HG02981 (cell line): ENCODE measurements around the gene FAM222B.

ENCODE experiments used
- ATAC-seq: cut with Tn5 transposase; IDR thresholded peaks from one replicate; pipeline ENCODE4 v1.9.1; 2021; ENCODE audit warnings: mild to moderate bottlenecking, moderate library complexity; ENCODE audit not compliant: unreplicated experiment

Gene FAM222B

DNA sequence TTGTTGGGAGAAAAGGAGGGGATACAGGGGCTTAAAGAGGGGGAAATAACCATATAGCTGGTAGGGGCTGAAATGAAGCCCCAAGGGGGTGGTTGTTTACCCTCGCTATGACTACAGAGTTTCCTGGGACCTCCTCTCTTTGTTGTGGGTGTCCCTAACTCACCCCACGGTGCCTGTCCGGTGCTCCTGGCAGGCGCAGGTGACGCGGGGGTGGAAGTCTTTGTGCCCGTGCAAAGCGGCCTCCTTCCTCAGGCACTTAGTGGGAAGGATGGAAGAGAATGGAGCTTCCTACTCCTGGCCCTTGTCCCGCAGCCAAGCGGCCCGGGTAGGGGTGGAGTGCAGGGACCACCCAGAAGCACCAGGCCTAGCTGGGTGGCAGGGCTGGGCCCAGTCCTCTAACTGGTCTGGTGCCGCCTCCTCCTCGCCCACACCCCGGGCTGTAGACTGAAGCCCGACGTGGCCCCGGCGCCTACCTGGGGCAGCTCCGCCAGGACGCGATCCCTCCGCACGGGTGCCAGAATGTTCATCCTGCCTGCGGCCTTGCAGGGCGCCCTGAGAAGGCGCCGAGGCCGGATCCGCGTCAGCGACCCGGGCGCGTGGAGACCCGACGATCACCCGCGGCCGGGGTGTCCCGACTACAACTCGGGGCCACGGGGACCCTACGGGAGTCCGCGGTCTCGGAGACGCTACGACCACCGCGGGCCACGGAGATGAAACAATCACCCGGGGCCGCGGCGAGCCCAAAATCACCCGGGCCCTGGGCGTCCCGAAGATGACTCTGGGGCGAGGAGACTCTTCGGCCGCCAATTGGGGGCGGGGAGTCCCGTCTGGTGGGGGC, 125.6 kb downstream of the FAM222B start:
- ATAC-seq: no peak

DNA sequence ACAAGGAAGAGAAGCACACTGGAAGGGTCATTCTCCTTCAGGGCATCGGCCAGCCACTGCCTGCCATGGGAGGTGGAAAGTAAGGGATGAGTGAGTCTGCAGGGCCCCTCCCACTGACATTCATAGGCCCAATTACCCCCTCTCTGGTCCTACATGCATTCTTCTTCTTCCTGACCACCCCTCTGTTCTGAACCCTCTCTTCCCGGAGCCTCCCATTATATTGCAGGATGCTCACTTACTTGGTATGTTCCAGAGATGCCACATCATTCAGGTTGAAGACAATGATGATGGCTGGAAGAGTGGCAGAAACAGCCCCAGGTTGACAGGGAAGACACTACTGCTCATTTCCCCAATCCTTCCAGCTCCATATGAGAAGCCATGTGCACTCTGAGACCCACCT, 127.4 kb downstream of the FAM222B start:
- ATAC-seq: no peak

GRCh38 chr17:28714281-28714680, 128.3 kb downstream of the FAM222B start:
- ATAC-seq: no peak

GRCh38 chr17:28712705-28713415, 129.7 kb downstream of the FAM222B start:
- no peak for ATAC-seq

DNA sequence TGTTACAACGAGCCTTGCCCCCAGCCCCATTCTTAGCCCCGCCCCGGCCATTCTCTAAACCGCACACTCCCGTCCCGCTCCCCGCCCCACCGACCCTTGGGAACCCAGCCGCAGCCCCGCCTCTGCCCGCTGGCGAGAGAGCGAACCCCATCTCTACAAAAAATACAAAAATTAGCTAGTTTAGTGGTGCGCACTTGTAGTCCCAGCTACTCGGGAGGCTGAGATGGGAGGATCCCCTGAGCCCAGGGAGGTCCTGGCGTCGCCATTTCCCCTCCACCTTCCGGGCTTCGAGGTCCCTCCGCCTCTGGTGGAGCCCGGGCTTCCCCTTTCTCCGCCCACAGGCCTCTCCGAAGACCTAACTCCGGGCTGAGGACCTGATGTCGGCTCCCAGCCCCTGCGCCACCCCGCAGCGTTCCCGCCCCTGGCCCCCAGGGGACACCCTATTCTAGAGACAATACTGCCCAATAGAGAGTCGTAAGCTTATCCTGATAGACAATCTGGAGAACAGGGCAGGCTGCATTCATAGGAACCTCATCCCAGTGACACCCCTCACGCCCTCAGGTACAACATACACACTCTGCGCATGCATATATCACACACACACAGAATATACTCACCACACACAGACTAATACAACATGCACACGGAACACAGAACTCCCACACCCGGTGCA, 130.4 kb downstream of the FAM222B start:
- ATAC-seq: peak; percentile 31

DNA sequence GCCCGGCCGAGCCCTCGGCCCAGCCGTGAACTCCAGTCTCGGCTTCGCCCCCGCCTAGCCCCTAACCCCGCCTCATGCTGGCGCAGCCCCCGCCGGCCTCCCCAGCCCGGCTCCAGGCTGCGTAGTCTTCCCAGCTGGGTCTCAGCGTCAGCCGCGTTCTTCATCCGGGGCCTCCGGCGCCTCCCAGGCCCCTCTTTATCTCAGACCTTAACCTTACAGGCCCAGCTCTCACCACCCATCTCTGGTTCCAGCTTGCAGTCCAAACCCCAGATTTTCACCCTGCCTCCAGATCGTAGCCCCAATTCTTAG, 130.9 kb downstream of the FAM222B start, which contains the start of gene PROCA1:
Gene PROCA1, minus strand, starts transcription at position 166 of the 309 bp plus-strand sequence. CDS start 228 bp downstream, outside the sequence.
- peak; percentile 9 for ATAC-seq

DNA sequence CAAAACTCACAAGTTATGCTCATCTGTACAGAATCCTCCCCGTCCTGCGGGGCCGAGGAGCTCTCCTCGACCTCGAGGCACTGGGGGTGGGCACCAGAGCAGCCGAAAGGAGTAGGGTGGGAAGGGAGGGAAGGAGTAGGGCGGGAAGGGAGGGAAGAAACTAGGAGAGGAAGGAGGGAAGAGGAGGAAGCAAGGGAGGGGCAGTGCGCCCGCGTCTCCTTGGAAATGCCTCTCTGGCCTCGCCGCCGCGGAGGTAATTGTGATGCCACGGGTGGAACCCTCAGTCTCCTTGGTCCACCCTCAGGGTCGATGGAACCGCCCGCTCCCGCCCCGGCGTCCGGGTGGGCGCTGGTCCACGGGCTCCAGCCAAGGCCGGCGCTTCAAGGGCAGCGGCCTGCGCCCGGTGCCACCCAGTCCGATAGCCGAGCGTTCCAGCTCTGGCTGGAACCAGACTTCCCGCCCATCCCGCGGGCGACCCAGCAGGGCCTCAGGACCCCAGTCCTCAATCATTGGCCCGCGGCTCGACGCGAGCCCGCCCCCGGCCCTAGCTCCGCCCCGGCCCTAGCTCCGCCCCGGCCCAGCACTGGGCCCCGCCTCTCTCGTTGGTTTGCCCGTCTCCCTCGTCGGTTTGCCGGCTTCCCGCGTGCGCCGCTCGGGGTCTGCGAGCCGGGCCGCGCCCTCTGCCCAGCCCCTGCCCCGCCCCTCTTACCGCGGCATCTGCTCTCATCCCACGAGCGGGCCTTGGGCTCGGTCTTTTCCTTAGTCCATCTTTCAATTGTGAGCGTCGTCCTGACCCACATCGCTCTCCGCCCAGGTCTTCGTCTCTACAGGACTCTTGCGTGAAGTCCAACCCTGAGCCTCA, 131.5 kb downstream of the FAM222B start:
- peak; percentile 71 for ATAC-seq

- no peak for ATAC-seq
These were observed 135.3 kb downstream of the FAM222B start for GRCh38 chr17:28707339-28707720.

- ATAC-seq: no peak
These were observed 135.9 kb downstream of the FAM222B start for GRCh38 chr17:28706471-28707338.
